Activated naive CD4-positive, alpha-beta T cell treated with anti-CD3 and anti-CD28 coated beads, Interleukin-2, amount 50 U/mL, for 72 hours (primary cell): ENCODE measurements around the gene EPAS1. TPM values are rescaled to one million over a fixed set of nuclear protein-coding genes. Genes with fewer than 3 reads are reported as not detected.

ENCODE experiments used
- ATAC-seq, 2 donors: fragments of 150-1000 bp; cut with Tn5 transposase; 2 replicates each; pipeline ENCODE4 v1.10.0; 2021; ENCODE audit warnings: mild to moderate bottlenecking in 2 of 2, moderate library complexity in 2 of 2
- DNase-seq, 2 donors: peaks; one replicate each; pipeline ENCODE4 v3.0.0; 2021 to 2022; ENCODE audit warnings: low spot score in 2 of 2
- H3K27ac Mint-ChIP-seq, 2 donors: one replicate each; pipeline ENCODE4 v1.8.0; 2022; ENCODE audit warnings: mild to moderate bottlenecking in 2 of 2, mixed read lengths in 2 of 2
- H3K36me3 Mint-ChIP-seq, 2 donors: one replicate each; pipeline ENCODE4 v1.8.0; 2022; ENCODE audit warnings: mixed read lengths in 2 of 2
- H3K9me3 Mint-ChIP-seq, 2 donors: one replicate each; pipeline ENCODE4 v1.8.0; 2022; ENCODE audit warnings: mixed read lengths in 2 of 2
- total RNA-seq, 2 donors: library from RNA; stranded (reverse); gene quantifications; one replicate each; pipeline ENCODE4 v1.2.3, GENCODE V29; 2022

Gene EPAS1
- total RNA-seq, 2 donors from 2014 or later, result 1.8 to 6.5 TPM

DNA sequence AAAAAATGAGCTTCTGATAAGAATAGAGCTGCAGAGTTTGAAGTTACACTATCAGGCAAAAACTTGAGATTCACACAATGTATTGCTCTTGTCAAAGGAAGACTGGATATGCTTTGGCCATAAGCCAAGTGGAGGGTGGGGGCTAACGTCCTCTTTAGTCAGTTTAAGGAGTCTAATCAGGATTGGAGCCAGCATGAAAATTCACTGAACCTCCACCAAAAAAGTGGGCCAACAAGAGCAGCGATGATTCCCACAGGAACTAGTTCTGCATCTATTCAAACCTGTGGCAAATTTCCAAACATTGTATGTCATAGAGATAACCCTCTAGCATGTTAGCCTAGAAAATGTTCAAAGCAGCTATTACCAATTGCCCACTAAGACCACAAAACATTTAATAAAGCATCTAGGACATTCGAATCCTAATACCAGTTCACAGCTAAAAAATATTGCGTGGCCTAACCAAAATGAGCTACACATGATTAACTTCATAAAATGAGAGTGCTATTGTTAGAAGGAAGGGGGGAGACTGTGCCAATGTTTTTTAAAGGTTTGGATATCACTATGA lies 138.7 kb downstream of the EPAS1 start:
- ATAC-seq (no peak), DNase-seq (no peak)
- Mint-ChIP-seq H3K27ac (no peak overlapping the region), H3K36me3 (no peaks in the 10 kb centered on the region), H3K9me3 (peaks cover 0 to 8% of the 10 kb centered on the region in 2 donors)

Other genes starting within 250 kb of the EPAS1 start
- not detected for gene TMEM247, start 182.2 kb downstream of the EPAS1 start, total RNA-seq
- 1 to 10 TPM; 4.2 to 6.6 TPM for gene RHOQ, start 245.1 kb downstream of the EPAS1 start, total RNA-seq
- gene ATP6V1E2, start 245.2 kb downstream of the EPAS1 start, total RNA-seq, result 1 to 10 TPM; 2.8 to 6.4 TPM